Inflammatory macrophage (primary cell): ENCODE results near the gene F7.

ENCODE experiments used
- DNase-seq, 2 donors: peaks; one replicate each; pipeline ENCODE4 v3.0.0-alpha.2; 2020 to 2022

F7 gene

GRCh38 chr13:113138792-113139551 lies 33.4 kb downstream of the F7 start:
- DNase-seq = peak; percentile 22 to 26

GRCh38 chr13:113139577-113139976 lies 34.0 kb downstream of the F7 start:
- no peak for DNase-seq

- DNase-seq = no peak
Measured at GRCh38 chr13:113140677-113141600, 35.3 kb downstream of the F7 start.

- DNase-seq = no peak
Measured at GRCh38 chr13:113141601-113141970, 36.0 kb downstream of the F7 start.

- DNase-seq = no peak
Measured at GRCh38 chr13:113142876-113143275, 37.3 kb downstream of the F7 start.

GRCh38 chr13:113143466-113144254 lies 38.1 kb downstream of the F7 start:
- DNase-seq = no peak

- no peak for DNase-seq
Measured at GRCh38 chr13:113144255-113144629, 38.7 kb downstream of the F7 start.

GRCh38 chr13:113145496-113145895 lies 39.9 kb downstream of the F7 start:
- no peak for DNase-seq

GRCh38 chr13:113145911-113146598 lies 40.5 kb downstream of the F7 start:
- DNase-seq = no peak

GRCh38 chr13:113146750-113147149 lies 41.2 kb downstream of the F7 start:
- no peak for DNase-seq

- DNase-seq = no peak
Measured at GRCh38 chr13:113147206-113147605, 41.6 kb downstream of the F7 start.

GRCh38 chr13:113148407-113148806 lies 42.8 kb downstream of the F7 start:
- DNase-seq = no peak

- DNase-seq = no peak
Measured at GRCh38 chr13:113148940-113149503, 43.4 kb downstream of the F7 start.

- DNase-seq = no peak
Measured at GRCh38 chr13:113149711-113150549, 44.3 kb downstream of the F7 start.

- no peak for DNase-seq
Measured at GRCh38 chr13:113150550-113151365, 45.2 kb downstream of the F7 start.

GRCh38 chr13:113151745-113152690 lies 46.4 kb downstream of the F7 start:
- peak in 1 of 2 donors; percentile 30 for DNase-seq

- DNase-seq = no peak
Measured at GRCh38 chr13:113152691-113152983, 47.0 kb downstream of the F7 start.

- DNase-seq = peak; percentile 8 to 46
Measured at GRCh38 chr13:113152984-113153809, 47.6 kb downstream of the F7 start.
